Breast epithelium (tissue), 3 donors: ENCODE results near the gene DMRTA2.

Experiments used
- CTCF ChIP-seq, 3 donors: fragments of 450-650 bp; IDR thresholded peaks; one replicate each; pipeline ENCODE4 v1.5.1; 2016 to 2017; ENCODE audit warnings: antibody characterized with exemption in 3 of 3, mild to moderate bottlenecking in 3 of 3, moderate library complexity in 3 of 3
- POLR2AphosphoS5 ChIP-seq, 3 donors: sonication (generic); formaldehyde crosslinking; IDR thresholded peaks; one replicate each; pipeline ENCODE4 v1.6.1; 2017; ENCODE audit warnings: antibody characterized with exemption in 3 of 3

- TF ChIP-seq CTCF (IDR thresholded peaks at IDR 0.05): no peak
- no peak for TF ChIP-seq POLR2AphosphoS5 (IDR thresholded peaks at IDR 0.05)
These were observed 39.7 kb upstream of the DMRTA2 start for GRCh38 chr1:50462964-50463363.
